SHP77 treated with DMSO at 0.1 percent for 48 hours (cell line): ENCODE results near the gene USP20.

Experiments used
- DNase-seq: peaks from one replicate; lab custom pipeline; 2025; lab: John Stamatoyannopoulos, UW

Gene USP20

GRCh38 chr9:129857207-129857606, 21.9 kb downstream of the USP20 start:
- DNase-seq: no peak

- DNase-seq: no peak
Observed at GRCh38 chr9:129858167-129858962, 23.1 kb downstream of the USP20 start.

GRCh38 chr9:129860653-129861446, 25.6 kb downstream of the USP20 start:
- DNase-seq: no peak

GRCh38 chr9:129861447-129861827, 26.2 kb downstream of the USP20 start:
- DNase-seq: no peak

GRCh38 chr9:129863059-129863690, 27.9 kb downstream of the USP20 start:
- DNase-seq: peak; percentile 65

GRCh38 chr9:129864991-129865647, 29.9 kb downstream of the USP20 start:
- no peak for DNase-seq

GRCh38 chr9:129865668-129866320, 30.5 kb downstream of the USP20 start:
- no peak for DNase-seq

- DNase-seq: no peak
Observed at GRCh38 chr9:129866394-129867135, 31.3 kb downstream of the USP20 start.

- no peak for DNase-seq
Observed at GRCh38 chr9:129867136-129868022, 32.1 kb downstream of the USP20 start.

- DNase-seq: no peak
Observed at GRCh38 chr9:129868023-129868871, 33.0 kb downstream of the USP20 start.

- DNase-seq: no peak
Observed at GRCh38 chr9:129868872-129869486, 33.7 kb downstream of the USP20 start.

GRCh38 chr9:129869585-129870501, 34.6 kb downstream of the USP20 start:
- no peak for DNase-seq

- DNase-seq: no peak
Observed at GRCh38 chr9:129871046-129871445, 35.8 kb downstream of the USP20 start.

- DNase-seq: no peak
Observed at GRCh38 chr9:129873563-129874190, 38.4 kb downstream of the USP20 start.

- DNase-seq: no peak
Observed at GRCh38 chr9:129874261-129875101, 39.2 kb downstream of the USP20 start.

GRCh38 chr9:129875181-129875611, 39.9 kb downstream of the USP20 start:
- no peak for DNase-seq
